ENCODE results near the gene P2RY2. TPM values are rescaled to one million over a fixed set of nuclear protein-coding genes. Genes with fewer than 3 reads are reported as not detected.
A peak's percentile ranks its signal among the peaks of the same experiment; 100 is the strongest.

The P2RY2 gene
- total and polyA plus RNA-seq, 11 donors, result 8.5 to 28.3 (median 14.7) TPM

GRCh38 chr11:73216465-73216864 lies 1.6 kb upstream of the P2RY2 start:
- Histone ChIP-seq H3K36me3 (no peaks in the 10 kb centered on the region), H3K27ac (peak overlapping the region in 5 of 12 donors; percentile 69 to 90 (median 87)), H3K4me3 (no peak overlapping the region), H3K27me3 (no peaks in the 10 kb centered on the region), H3K9me3 (no peaks in the 10 kb centered on the region), H3K4me1 (peaks cover 0 to 53% (median 26%) of the 10 kb centered on the region in 12 donors)
- intact Hi-C loops (cut with DNase I), result no loop called here
- no peak for TF ChIP-seq POLR2A (IDR thresholded peaks at IDR 0.05)
- DNase-seq (no peak), ATAC-seq (no peak)
- 96 to 98% (median 97%) methylated on average over 2 of the region's 2 CpGs for WGBS, 4 donors

- 48 to 54% (median 51%) methylated on average over 12 to 15 of the region's 15 CpGs for WGBS, 4 donors
- peak in 1 of 5 donors; percentile 54 for DNase-seq
These were observed 811 bp upstream of the P2RY2 start for GRCh38 chr11:73217131-73217809.

GRCh38 chr11:73217810-73218105 lies 323 bp upstream of the P2RY2 start:
- DNase-seq (no peak), ATAC-seq (no peak)
- Histone ChIP-seq H3K27ac (peak overlapping the region; percentile 33 to 91 (median 84)), H3K4me1 (peaks cover 0 to 53% (median 26%) of the 10 kb centered on the region in 12 donors), H3K9me3 (no peaks in the 10 kb centered on the region), H3K36me3 (no peaks in the 10 kb centered on the region), H3K4me3 (peak overlapping the region; percentile 47 to 70 (median 60)), H3K27me3 (no peaks in the 10 kb centered on the region)
- 37 to 47% (median 42%) methylated on average over 8 to 14 of the region's 14 CpGs for WGBS, 4 donors
- intact Hi-C loops (cut with DNase I), result loop anchor here in 1 of 10 donors (2.0 kb wide), 2 partner anchors 23 to 29 kb away; no protein-coding TSS in a partner anchor
- TF ChIP-seq CTCF (IDR thresholded peaks at IDR 0.05) (no peak), POLR2A (IDR thresholded peaks at IDR 0.05) (no peak)

More at GRCh38 chr11:73217131-73217809, 811 bp upstream of the P2RY2 start:
- Histone ChIP-seq H3K9me3 (no peaks in the 10 kb centered on the region), H3K27me3 (no peaks in the 10 kb centered on the region), H3K4me1 (peaks cover 0 to 53% (median 26%) of the 10 kb centered on the region in 12 donors), H3K36me3 (no peaks in the 10 kb centered on the region), H3K4me3 (peak overlapping the region; percentile 47 to 70 (median 60)), H3K27ac (peak overlapping the region; percentile 33 to 91 (median 84))
- peak in 2 of 4 donors; percentile 21 to 22 for ATAC-seq
- intact Hi-C loops (cut with DNase I), result no loop called here
- TF ChIP-seq POLR2A (IDR thresholded peaks at IDR 0.05) (no peak), CTCF (IDR thresholded peaks at IDR 0.05) (no peak)

GRCh38 chr11:73218830-73219215 lies 742 bp downstream of the P2RY2 start:
- no peak for DNase-seq
- TF ChIP-seq CTCF (IDR thresholded peaks at IDR 0.05) (no peak), POLR2A (IDR thresholded peaks at IDR 0.05) (no peak)
- peak overlapping the region in 10 of 12 donors; percentile 65 to 91 (median 86) for H3K27ac ChIP-seq

More at GRCh38 chr11:73218830-73219215, 742 bp downstream of the P2RY2 start:
- Histone ChIP-seq H3K27me3 (no peaks in the 10 kb centered on the region), H3K4me1 (peaks cover 0 to 50% (median 26%) of the 10 kb centered on the region in 12 donors), H3K9me3 (no peaks in the 10 kb centered on the region), H3K4me3 (peak overlapping the region; percentile 47 to 70 (median 60)), H3K36me3 (no peaks in the 10 kb centered on the region)
- WGBS, 4 donors, result 43 to 64% (median 51%) methylated on average over 6 to 9 of the region's 9 CpGs
- intact Hi-C loops (cut with DNase I), result loop anchor here in 1 of 10 donors (2.0 kb wide), 2 partner anchors 22 to 30 kb away; no protein-coding TSS in a partner anchor
- no peak for ATAC-seq

Data from heart left ventricle (tissue), 16 donors.